WTC11 (cell line): ENCODE data around the gene DYNC2LI1. TPM values are rescaled to one million over a fixed set of nuclear protein-coding genes. Genes with fewer than 3 reads are reported as not detected.

ENCODE experiments used
- ATAC-seq: fragments of 200-7000 bp; cut with Tn5 transposase; 2 replicates; pipeline ENCODE4 v1.10.0; 2021; ENCODE audit warnings: mild to moderate bottlenecking, moderate library complexity
- CTCF ChIA-PET: fragments of 300-600 bp; sonication (Branson Sonifier 250); formaldehyde crosslinking; loops from one replicate; lab custom pipeline; 2021; ENCODE audit warnings: antibody characterized with exemption; lab: Charles Lee
- POLR2A ChIA-PET: fragments of 350-600 bp; sonication (Branson Sonifier 250); formaldehyde crosslinking; loops from one replicate; lab custom pipeline; 2021; ENCODE audit warnings: antibody characterized with exemption; lab: Charles Lee
- DNase-seq: peaks from one replicate; pipeline ENCODE4 v3.0.0; 2021; ENCODE audit warnings: low spot score
- H3K27ac Mint-ChIP-seq: 2 replicates; pipeline ENCODE4 v1.8.0; 2021; ENCODE audit warnings: mixed read lengths
- H3K27me3 Mint-ChIP-seq: 2 replicates; pipeline ENCODE4 v1.8.0; 2021; ENCODE audit warnings: low read depth, mild to moderate bottlenecking, moderate library complexity, mixed read lengths
- H3K36me3 Mint-ChIP-seq: 2 replicates; pipeline ENCODE4 v1.8.0; 2021; ENCODE audit warnings: mixed read lengths
- H3K4me1 Mint-ChIP-seq: 2 replicates; pipeline ENCODE4 v1.8.0; 2022; ENCODE audit warnings: mixed read lengths
- H3K4me3 Mint-ChIP-seq: 2 replicates; pipeline ENCODE4 v1.8.0; 2021; ENCODE audit warnings: mild to moderate bottlenecking, moderate library complexity, mixed read lengths
- H3K9me3 Mint-ChIP-seq: 2 replicates; pipeline ENCODE4 v1.8.0; 2021; ENCODE audit warnings: mixed read lengths
- ESRRA ChIP-seq: sonication (generic); formaldehyde crosslinking; IDR thresholded peaks from 2 replicates; pipeline ENCODE4 v1.8.1; 2022; ENCODE audit warnings: mild to moderate bottlenecking, missing genetic modification reagents, borderline replicate concordance
- IRF2 ChIP-seq: sonication (generic); formaldehyde crosslinking; IDR thresholded peaks from 2 replicates; pipeline ENCODE4 v1.8.0; 2022; ENCODE audit warnings: low read depth, missing genetic modification reagents, borderline replicate concordance
- JUN ChIP-seq: sonication (generic); formaldehyde crosslinking; IDR thresholded peaks from 2 replicates; pipeline ENCODE4 v1.8.0; 2023; ENCODE audit warnings: mild to moderate bottlenecking, missing genetic modification reagents
- KAT7 ChIP-seq: sonication (generic); formaldehyde crosslinking; IDR thresholded peaks from 2 replicates; pipeline ENCODE4 v1.8.1; 2023; ENCODE audit warnings: missing genetic modification reagents, mild to moderate bottlenecking, borderline replicate concordance
- MXD4 ChIP-seq: fragments of 250-450 bp; sonication (Bioruptor Pico); IDR thresholded peaks from 2 replicates; pipeline ENCODE4 v1.8.0; 2021; ENCODE audit warnings: mild to moderate bottlenecking, moderate library complexity, borderline replicate concordance
- NFATC4 ChIP-seq: fragments of 250-450 bp; sonication (Bioruptor Pico); IDR thresholded peaks from 2 replicates; pipeline ENCODE4 v1.9.0; 2021; ENCODE audit warnings: mild to moderate bottlenecking
- NR1H2 ChIP-seq: sonication (generic); formaldehyde crosslinking; IDR thresholded peaks from 2 replicates; pipeline ENCODE4 v1.9.0; 2021; ENCODE audit warnings: mild to moderate bottlenecking, moderate library complexity, missing genetic modification reagents
- NR3C1 ChIP-seq: sonication (generic); formaldehyde crosslinking; conservative IDR thresholded peaks from 2 replicates; pipeline ENCODE4 v1.8.1; 2023; ENCODE audit warnings: low read depth, mild to moderate bottlenecking, missing genetic modification reagents
- OVOL2 ChIP-seq: fragments of 250-450 bp; sonication (Bioruptor Pico); IDR thresholded peaks from 2 replicates; pipeline ENCODE4 v1.9.0; 2021; ENCODE audit warnings: mild to moderate bottlenecking, borderline replicate concordance
- RORB ChIP-seq: fragments of 250-450 bp; sonication (Bioruptor Pico); IDR thresholded peaks from 2 replicates; pipeline ENCODE4 v1.9.0; 2021; ENCODE audit warnings: mild to moderate bottlenecking
- SMAD3 ChIP-seq: sonication (generic); formaldehyde crosslinking; IDR thresholded peaks from 2 replicates; pipeline ENCODE4 v1.8.0; 2022; ENCODE audit warnings: missing genetic modification reagents, mild to moderate bottlenecking, borderline replicate concordance
- SOX15 ChIP-seq: fragments of 250-450 bp; sonication (Bioruptor Pico); IDR thresholded peaks from 2 replicates; pipeline ENCODE4 v1.9.0; 2021; ENCODE audit warnings: mild to moderate bottlenecking
- TCF7 ChIP-seq: sonication (generic); formaldehyde crosslinking; IDR thresholded peaks from 2 replicates; pipeline ENCODE4 v1.8.0; 2022; ENCODE audit warnings: mild to moderate bottlenecking, low read depth, missing genetic modification reagents, moderate library complexity
- TEAD1 ChIP-seq: sonication (generic); formaldehyde crosslinking; IDR thresholded peaks from 2 replicates; pipeline ENCODE4 v1.8.0; 2022; ENCODE audit warnings: mild to moderate bottlenecking, missing genetic modification reagents
- TP53 ChIP-seq: sonication (generic); formaldehyde crosslinking; IDR thresholded peaks from 2 replicates; pipeline ENCODE4 v1.8.1; 2023; ENCODE audit warnings: mild to moderate bottlenecking, missing genetic modification reagents
- ZBTB21 ChIP-seq: sonication (generic); formaldehyde crosslinking; IDR thresholded peaks from 2 replicates; pipeline ENCODE4 v1.8.1; 2023; ENCODE audit warnings: mild to moderate bottlenecking, missing genetic modification reagents, borderline replicate concordance
- ZNF219 ChIP-seq: sonication (generic); formaldehyde crosslinking; IDR thresholded peaks from 2 replicates; pipeline ENCODE4 v1.8.0; 2023; ENCODE audit warnings: missing genetic modification reagents, mild to moderate bottlenecking, borderline replicate concordance
- ZNF317 ChIP-seq: sonication (generic); formaldehyde crosslinking; IDR thresholded peaks from 2 replicates; pipeline ENCODE4 v1.8.1; 2023; ENCODE audit warnings: low read depth, mild to moderate bottlenecking, moderate library complexity, missing genetic modification reagents, borderline replicate concordance
- ZNF396 ChIP-seq: fragments of 250-450 bp; sonication (Bioruptor Pico); IDR thresholded peaks from 2 replicates; pipeline ENCODE4 v1.8.0; 2021; ENCODE audit warnings: mild to moderate bottlenecking, moderate library complexity, borderline replicate concordance
- ZNF671 ChIP-seq: fragments of 250-450 bp; sonication (Bioruptor Pico); IDR thresholded peaks from 2 replicates; pipeline ENCODE4 v1.8.0; 2021; ENCODE audit warnings: mild to moderate bottlenecking
- total RNA-seq: library from RNA; stranded (reverse); gene quantifications from 3 replicates; pipeline ENCODE4 v1.2.3, GENCODE V29; 2021
- TF ChIP-seq, protein P1 (sequence below): sonication (generic); formaldehyde crosslinking; IDR thresholded peaks from 2 replicates; pipeline ENCODE4 v1.8.0; 2023; ENCODE audit warnings: mild to moderate bottlenecking, missing genetic modification reagents
- TF ChIP-seq, protein P2 (sequence below): sonication (generic); formaldehyde crosslinking; IDR thresholded peaks from 2 replicates; pipeline ENCODE4 v1.8.1; 2023; ENCODE audit warnings: mild to moderate bottlenecking, missing genetic modification reagents, borderline replicate concordance
- TF ChIP-seq, protein P3 (sequence below): sonication (generic); formaldehyde crosslinking; IDR thresholded peaks from 2 replicates; pipeline ENCODE4 v1.8.0; 2022; ENCODE audit warnings: mild to moderate bottlenecking, missing genetic modification reagents
- TF ChIP-seq, protein P4 (sequence below): sonication (generic); formaldehyde crosslinking; IDR thresholded peaks from 2 replicates; pipeline ENCODE4 v1.8.1; 2022; ENCODE audit warnings: low read depth, mild to moderate bottlenecking, moderate library complexity, missing genetic modification reagents, borderline replicate concordance
- TF ChIP-seq, protein P5 (sequence below): sonication (generic); formaldehyde crosslinking; IDR thresholded peaks from 2 replicates; pipeline ENCODE4 v1.8.1; 2022; ENCODE audit warnings: mild to moderate bottlenecking, missing genetic modification reagents, moderate library complexity, borderline replicate concordance

Gene DYNC2LI1
- total RNA-seq, 1 experiment from 2014 or later = 7.0 TPM

DNA sequence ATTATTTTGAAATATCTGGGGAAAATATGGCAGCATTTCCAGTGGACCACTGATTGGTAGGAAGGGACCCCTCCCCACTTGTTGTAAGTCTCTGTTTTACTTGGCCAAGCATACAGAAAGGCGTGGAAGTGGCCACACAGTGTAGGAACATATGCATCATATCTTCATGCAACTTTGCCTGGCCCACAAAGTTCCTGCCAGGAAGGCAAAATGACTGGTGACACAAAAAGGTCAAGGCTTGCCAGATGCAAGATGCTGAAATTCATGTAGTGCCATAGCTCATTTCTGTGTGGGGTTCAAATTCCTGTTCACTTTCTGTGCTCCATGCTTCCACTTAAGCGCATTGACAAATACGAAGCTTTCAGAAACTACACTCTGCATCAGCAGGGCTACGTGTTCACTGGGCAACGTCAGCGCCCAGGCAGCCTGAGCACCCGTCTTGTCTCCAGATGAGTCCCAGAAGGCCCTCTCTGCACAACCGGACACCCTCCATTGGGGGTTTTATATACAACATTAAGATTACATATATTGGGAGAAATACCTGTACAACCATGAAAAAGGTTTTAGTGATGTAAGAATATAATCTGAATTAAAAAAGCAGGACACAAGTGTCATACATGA is 3.6 kb downstream of the DYNC2LI1 start:
- no peak overlapping the region for H3K4me3 Mint-ChIP-seq
- TF ChIP-seq ZNF317 (CRISPR knock-in tag) = no peak
- TF ChIP-seq ESRRA = no peak
- no peak for TF ChIP-seq ZNF671 (CRISPR knock-in tag)
- TF ChIP-seq, protein P1, sequence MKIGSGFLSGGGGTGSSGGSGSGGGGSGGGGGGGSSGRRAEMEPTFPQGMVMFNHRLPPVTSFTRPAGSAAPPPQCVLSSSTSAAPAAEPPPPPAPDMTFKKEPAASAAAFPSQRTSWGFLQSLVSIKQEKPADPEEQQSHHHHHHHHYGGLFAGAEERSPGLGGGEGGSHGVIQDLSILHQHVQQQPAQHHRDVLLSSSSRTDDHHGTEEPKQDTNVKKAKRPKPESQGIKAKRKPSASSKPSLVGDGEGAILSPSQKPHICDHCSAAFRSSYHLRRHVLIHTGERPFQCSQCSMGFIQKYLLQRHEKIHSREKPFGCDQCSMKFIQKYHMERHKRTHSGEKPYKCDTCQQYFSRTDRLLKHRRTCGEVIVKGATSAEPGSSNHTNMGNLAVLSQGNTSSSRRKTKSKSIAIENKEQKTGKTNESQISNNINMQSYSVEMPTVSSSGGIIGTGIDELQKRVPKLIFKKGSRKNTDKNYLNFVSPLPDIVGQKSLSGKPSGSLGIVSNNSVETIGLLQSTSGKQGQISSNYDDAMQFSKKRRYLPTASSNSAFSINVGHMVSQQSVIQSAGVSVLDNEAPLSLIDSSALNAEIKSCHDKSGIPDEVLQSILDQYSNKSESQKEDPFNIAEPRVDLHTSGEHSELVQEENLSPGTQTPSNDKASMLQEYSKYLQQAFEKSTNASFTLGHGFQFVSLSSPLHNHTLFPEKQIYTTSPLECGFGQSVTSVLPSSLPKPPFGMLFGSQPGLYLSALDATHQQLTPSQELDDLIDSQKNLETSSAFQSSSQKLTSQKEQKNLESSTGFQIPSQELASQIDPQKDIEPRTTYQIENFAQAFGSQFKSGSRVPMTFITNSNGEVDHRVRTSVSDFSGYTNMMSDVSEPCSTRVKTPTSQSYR = no peak
- TF ChIP-seq, protein P2, sequence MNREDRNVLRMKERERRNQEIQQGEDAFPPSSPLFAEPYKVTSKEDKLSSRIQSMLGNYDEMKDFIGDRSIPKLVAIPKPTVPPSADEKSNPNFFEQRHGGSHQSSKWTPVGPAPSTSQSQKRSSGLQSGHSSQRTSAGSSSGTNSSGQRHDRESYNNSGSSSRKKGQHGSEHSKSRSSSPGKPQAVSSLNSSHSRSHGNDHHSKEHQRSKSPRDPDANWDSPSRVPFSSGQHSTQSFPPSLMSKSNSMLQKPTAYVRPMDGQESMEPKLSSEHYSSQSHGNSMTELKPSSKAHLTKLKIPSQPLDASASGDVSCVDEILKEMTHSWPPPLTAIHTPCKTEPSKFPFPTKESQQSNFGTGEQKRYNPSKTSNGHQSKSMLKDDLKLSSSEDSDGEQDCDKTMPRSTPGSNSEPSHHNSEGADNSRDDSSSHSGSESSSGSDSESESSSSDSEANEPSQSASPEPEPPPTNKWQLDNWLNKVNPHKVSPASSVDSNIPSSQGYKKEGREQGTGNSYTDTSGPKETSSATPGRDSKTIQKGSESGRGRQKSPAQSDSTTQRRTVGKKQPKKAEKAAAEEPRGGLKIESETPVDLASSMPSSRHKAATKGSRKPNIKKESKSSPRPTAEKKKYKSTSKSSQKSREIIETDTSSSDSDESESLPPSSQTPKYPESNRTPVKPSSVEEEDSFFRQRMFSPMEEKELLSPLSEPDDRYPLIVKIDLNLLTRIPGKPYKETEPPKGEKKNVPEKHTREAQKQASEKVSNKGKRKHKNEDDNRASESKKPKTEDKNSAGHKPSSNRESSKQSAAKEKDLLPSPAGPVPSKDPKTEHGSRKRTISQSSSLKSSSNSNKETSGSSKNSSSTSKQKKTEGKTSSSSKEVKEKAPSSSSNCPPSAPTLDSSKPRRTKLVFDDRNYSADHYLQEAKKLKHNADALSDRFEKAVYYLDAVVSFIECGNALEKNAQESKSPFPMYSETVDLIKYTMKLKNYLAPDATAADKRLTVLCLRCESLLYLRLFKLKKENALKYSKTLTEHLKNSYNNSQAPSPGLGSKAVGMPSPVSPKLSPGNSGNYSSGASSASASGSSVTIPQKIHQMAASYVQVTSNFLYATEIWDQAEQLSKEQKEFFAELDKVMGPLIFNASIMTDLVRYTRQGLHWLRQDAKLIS (CRISPR knock-in tag) = no peak
- TF ChIP-seq TP53 = no peak
- no peak for TF ChIP-seq TCF7
- TF ChIP-seq, protein P3, sequence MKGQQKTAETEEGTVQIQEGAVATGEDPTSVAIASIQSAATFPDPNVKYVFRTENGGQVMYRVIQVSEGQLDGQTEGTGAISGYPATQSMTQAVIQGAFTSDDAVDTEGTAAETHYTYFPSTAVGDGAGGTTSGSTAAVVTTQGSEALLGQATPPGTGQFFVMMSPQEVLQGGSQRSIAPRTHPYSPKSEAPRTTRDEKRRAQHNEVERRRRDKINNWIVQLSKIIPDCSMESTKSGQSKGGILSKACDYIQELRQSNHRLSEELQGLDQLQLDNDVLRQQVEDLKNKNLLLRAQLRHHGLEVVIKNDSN = no peak
- TF ChIP-seq IRF2 (CRISPR knock-in tag) = no peak
- TF ChIP-seq ZBTB21 (CRISPR knock-in tag) = no peak
- no peak for TF ChIP-seq NR3C1 (CRISPR knock-in tag)
- TF ChIP-seq ZNF219 (CRISPR knock-in tag) = no peak
- TF ChIP-seq, all 79 proteins: peak for 0
- Mint-ChIP-seq H3K4me1 (peaks cover 8% of the 10 kb centered on the region), H3K27me3 (no peaks in the 10 kb centered on the region), H3K36me3 (no peaks in the 10 kb centered on the region), H3K27ac (no peak overlapping the region), H3K9me3 (no peaks in the 10 kb centered on the region)
- POLR2A ChIA-PET = no interaction called here
- CTCF ChIA-PET = no interaction called here
- ATAC-seq (no peak), DNase-seq (no peak)

DNA sequence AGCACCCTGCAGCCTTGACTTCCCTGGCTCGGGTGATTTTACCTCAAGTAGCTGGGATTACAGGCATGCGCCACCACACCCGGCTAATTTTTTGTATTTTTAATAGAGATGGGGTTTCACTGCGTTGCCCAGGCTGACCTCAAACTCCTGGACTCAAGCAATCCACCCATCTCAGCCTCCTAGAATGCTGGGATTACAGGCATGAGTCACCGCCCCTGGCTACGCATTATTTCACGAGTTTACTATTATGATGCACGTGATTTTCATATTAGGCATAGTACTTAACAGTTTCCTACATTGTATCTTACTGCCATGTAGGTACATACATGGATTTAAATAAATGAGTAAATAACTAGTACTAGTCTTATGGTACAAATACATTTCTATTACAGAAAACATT is 4.4 kb downstream of the DYNC2LI1 start:
- no peak overlapping the region for H3K4me3 Mint-ChIP-seq
- ATAC-seq (no peak), DNase-seq (no peak)
- peaks cover 8% of the 10 kb centered on the region for H3K4me1 Mint-ChIP-seq
- TF ChIP-seq NR1H2 (CRISPR knock-in tag) (no peak), KAT7 (CRISPR knock-in tag) (no peak), OVOL2 (no peak)
- no peaks in the 10 kb centered on the region for H3K9me3 Mint-ChIP-seq
- no peaks in the 10 kb centered on the region for H3K27me3 Mint-ChIP-seq
- CTCF ChIA-PET = no interaction called here
- H3K36me3 Mint-ChIP-seq = no peaks in the 10 kb centered on the region
- POLR2A ChIA-PET = no interaction called here
- H3K27ac Mint-ChIP-seq = no peak overlapping the region

DNA sequence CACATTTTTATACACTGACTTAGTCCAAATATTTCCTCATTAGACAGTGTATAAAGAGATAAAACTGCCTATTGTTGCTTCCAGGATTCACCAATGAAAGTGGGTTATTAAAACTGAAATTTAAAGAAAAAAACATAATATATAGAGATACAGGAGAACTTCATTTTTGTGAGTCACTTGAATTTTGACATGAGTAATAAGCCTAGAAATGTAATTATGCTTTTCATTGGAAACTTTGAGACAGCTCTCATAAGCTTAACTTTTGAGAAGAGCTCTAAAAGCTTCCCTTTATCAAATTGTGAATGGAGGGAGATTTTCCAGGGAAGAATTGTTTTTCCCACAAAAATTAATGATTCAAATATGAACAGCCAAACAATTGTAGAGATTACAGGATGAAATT is 14.1 kb downstream of the DYNC2LI1 start:
- ChIA-PET CTCF (no interaction called here), POLR2A (no interaction called here)
- ATAC-seq = no peak
- Mint-ChIP-seq H3K36me3 (no peaks in the 10 kb centered on the region), H3K27me3 (no peaks in the 10 kb centered on the region), H3K9me3 (no peaks in the 10 kb centered on the region), H3K4me1 (no peaks in the 10 kb centered on the region), H3K27ac (no peak overlapping the region), H3K4me3 (no peak overlapping the region)
- DNase-seq = no peak
- TF ChIP-seq, protein P4, sequence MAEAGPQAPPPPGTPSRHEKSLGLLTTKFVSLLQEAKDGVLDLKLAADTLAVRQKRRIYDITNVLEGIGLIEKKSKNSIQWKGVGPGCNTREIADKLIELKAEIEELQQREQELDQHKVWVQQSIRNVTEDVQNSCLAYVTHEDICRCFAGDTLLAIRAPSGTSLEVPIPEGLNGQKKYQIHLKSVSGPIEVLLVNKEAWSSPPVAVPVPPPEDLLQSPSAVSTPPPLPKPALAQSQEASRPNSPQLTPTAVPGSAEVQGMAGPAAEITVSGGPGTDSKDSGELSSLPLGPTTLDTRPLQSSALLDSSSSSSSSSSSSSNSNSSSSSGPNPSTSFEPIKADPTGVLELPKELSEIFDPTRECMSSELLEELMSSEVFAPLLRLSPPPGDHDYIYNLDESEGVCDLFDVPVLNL (CRISPR knock-in tag) = no peak
- TF ChIP-seq IRF2 (CRISPR knock-in tag) = no peak
- TF ChIP-seq NFATC4 (CRISPR knock-in tag) = no peak
- TF ChIP-seq TEAD1 = no peak
- TF ChIP-seq MXD4 = no peak
- no peak for TF ChIP-seq JUN (CRISPR knock-in tag)
- TF ChIP-seq RORB (CRISPR knock-in tag) = no peak
- TF ChIP-seq, protein P5, sequence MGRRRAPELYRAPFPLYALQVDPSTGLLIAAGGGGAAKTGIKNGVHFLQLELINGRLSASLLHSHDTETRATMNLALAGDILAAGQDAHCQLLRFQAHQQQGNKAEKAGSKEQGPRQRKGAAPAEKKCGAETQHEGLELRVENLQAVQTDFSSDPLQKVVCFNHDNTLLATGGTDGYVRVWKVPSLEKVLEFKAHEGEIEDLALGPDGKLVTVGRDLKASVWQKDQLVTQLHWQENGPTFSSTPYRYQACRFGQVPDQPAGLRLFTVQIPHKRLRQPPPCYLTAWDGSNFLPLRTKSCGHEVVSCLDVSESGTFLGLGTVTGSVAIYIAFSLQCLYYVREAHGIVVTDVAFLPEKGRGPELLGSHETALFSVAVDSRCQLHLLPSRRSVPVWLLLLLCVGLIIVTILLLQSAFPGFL (CRISPR knock-in tag) = no peak
- TF ChIP-seq SOX15 (CRISPR knock-in tag) = no peak
- TF ChIP-seq ZNF396 = no peak
- TF ChIP-seq SMAD3 (CRISPR knock-in tag) = no peak
